GM12892 (cell line): ENCODE results near the gene AP3B1.

Source experiments
- POLR2A ChIP-seq: IDR thresholded peaks from 2 replicates; pipeline ENCODE4 v1.6.1; 2011; ENCODE audit warnings: low read depth, low read length, control low read depth
- POLR2AphosphoS5 ChIP-seq: IDR thresholded peaks from 2 replicates; pipeline ENCODE4 v1.6.1; 2011; ENCODE audit warnings: low read depth, low read length, control low read depth
- TAF1 ChIP-seq: IDR thresholded peaks from 2 replicates; pipeline ENCODE4 v1.6.1; 2011; ENCODE audit warnings: low read depth, mild to moderate bottlenecking, control low read depth, low read length, borderline replicate concordance

DNA sequence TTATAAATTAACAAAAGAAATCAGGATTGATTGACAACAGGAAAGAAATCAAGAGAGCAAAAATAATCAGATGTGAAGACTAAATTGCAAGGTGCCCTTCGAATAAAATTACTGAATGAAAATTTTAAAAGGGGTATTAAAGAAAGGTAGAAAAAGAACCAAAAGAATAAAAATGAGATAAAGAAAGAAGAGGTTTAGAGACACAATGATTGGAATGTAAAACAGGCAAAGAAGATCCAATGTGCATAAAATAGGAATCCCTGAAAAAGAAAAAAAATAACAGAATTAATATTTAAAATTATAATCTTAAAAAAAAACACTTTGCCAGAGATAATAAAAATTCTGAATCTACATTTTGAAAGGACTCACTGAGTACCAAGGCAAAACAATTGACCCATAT is 73.0 kb downstream of the AP3B1 start:
- TF ChIP-seq POLR2A (no peak), POLR2AphosphoS5 (no peak), TAF1 (no peak)
